Body of pancreas (tissue), 4 donors: ENCODE data around the gene MARK1. TPM values are rescaled to one million over a fixed set of nuclear protein-coding genes. Genes with fewer than 3 reads are reported as not detected.

Experiments used
- ATAC-seq: fragments of 150-250 bp; one replicate; pipeline ENCODE4 v1.9.1; 2016
- DNase-seq, 4 donors: peaks; one replicate each; pipeline ENCODE4 v3.0.0-alpha.2; 2019
- H3K27ac ChIP-seq, 4 donors: fragments of 200-600 bp; sonication (generic); 1 replicate in 3 of 4; 2 replicates in 1 of 4; pipeline versions ENCODE4 v1.5.1 to v1.6.1; 2016 to 2019; ENCODE audit warnings: mild to moderate bottlenecking in 1 of 4, mixed read lengths in 1 of 4, moderate library complexity in 1 of 4
- H3K27me3 ChIP-seq, 2 donors: fragments of 200-600 bp; sonication (generic); one replicate each; pipeline ENCODE4 v1.6.0; 2016; ENCODE audit warnings: mild to moderate bottlenecking in 1 of 2
- H3K36me3 ChIP-seq, 2 donors: fragments of 200-600 bp; sonication (generic); replicated peaks in 1 of 2; 2 replicates each; pipeline ENCODE4 v1.5.1; 2016; ENCODE audit warnings: low read depth in 2 of 2; ENCODE audit not compliant: insufficient read depth in 1 of 2
- H3K4me1 ChIP-seq: fragments of 200-600 bp; sonication (generic); one replicate; pipeline ENCODE4 v1.6.0; 2016
- H3K4me3 ChIP-seq, 2 donors: fragments of 200-600 bp; sonication (generic); 1 replicate in 1 of 2; 2 replicates in 1 of 2; pipeline ENCODE4 v1.5.1; 2016 to 2019
- H3K9me3 ChIP-seq, 3 donors: fragments of 200-600 bp; sonication (generic); 1 replicate in 2 of 3; 2 replicates in 1 of 3; pipeline ENCODE4 v1.5.1; 2016
- POLR2A ChIP-seq, 3 donors: fragments of 450-650 bp; IDR thresholded peaks; one replicate each; pipeline ENCODE4 v1.6.1; 2016; ENCODE audit warnings: antibody characterized with exemption in 3 of 3, mild to moderate bottlenecking in 2 of 3
- WGBS, 2 donors: methylation state at CpG; one replicate each; pipeline ENCODE4 v1.1.5; 2017; 5-methylcytosine and 5-hydroxymethylcytosine counted together
- intact Hi-C: fragments of 100-400 bp; cut with DNase I; formaldehyde crosslinking; loops from one replicate; pipeline ENCODE4 v1.15.1; 2023
- total RNA-seq, 2 donors: library from RNA; depleted of rRNA; stranded (reverse); fragments of >200 nt; gene quantifications; one replicate each; pipeline ENCODE4 v1.1.0, GENCODE V29; 2016
- TF ChIP-seq, protein P1 (sequence below), 7 experiments: fragments of 450-650 bp in 4 of 7; fragments of 200-600 bp in 3 of 7; sonication (generic) in 3 of 7; IDR thresholded peaks; one replicate each; pipeline ENCODE4 v1.5.1; 2016 to 2019; ENCODE audit warnings: antibody characterized with exemption in 7 of 7

MARK1 gene
- total RNA-seq, 2 donors from 2014 or later: 2.1 to 5.3 TPM

DNA sequence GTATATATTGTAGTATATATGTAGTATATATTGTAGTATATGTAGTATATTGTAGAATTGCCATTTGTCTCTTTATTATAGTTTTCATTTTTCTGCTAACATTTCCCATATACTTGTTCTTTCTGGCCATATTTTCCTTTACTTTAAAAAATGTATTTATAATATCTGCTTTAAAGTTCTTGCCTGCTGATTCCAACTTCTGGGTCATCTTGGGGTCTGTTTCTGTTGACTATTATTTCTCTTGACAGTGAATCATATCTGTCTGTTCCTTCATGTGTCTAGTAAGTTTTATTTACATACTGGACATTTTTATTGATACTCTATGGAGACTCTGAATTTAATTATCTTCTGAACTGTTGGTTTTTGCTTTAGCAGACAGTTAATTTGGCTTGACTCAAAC lies 45.9 kb downstream of the MARK1 start:
- Histone ChIP-seq H3K9me3 (no peaks in the 10 kb centered on the region), H3K36me3 (no peaks in the 10 kb centered on the region), H3K4me3 (no peak overlapping the region), H3K4me1 (no peaks in the 10 kb centered on the region), H3K27me3 (no peaks in the 10 kb centered on the region), H3K27ac (no peak overlapping the region)
- no peak for TF ChIP-seq POLR2A (IDR thresholded peaks at IDR 0.05)
- TF ChIP-seq, protein P1, sequence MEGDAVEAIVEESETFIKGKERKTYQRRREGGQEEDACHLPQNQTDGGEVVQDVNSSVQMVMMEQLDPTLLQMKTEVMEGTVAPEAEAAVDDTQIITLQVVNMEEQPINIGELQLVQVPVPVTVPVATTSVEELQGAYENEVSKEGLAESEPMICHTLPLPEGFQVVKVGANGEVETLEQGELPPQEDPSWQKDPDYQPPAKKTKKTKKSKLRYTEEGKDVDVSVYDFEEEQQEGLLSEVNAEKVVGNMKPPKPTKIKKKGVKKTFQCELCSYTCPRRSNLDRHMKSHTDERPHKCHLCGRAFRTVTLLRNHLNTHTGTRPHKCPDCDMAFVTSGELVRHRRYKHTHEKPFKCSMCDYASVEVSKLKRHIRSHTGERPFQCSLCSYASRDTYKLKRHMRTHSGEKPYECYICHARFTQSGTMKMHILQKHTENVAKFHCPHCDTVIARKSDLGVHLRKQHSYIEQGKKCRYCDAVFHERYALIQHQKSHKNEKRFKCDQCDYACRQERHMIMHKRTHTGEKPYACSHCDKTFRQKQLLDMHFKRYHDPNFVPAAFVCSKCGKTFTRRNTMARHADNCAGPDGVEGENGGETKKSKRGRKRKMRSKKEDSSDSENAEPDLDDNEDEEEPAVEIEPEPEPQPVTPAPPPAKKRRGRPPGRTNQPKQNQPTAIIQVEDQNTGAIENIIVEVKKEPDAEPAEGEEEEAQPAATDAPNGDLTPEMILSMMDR (IDR thresholded peaks at IDR 0.05): no peak
- DNase-seq: no peak
- no peak for ATAC-seq
- intact Hi-C loops: no loop called here

DNA sequence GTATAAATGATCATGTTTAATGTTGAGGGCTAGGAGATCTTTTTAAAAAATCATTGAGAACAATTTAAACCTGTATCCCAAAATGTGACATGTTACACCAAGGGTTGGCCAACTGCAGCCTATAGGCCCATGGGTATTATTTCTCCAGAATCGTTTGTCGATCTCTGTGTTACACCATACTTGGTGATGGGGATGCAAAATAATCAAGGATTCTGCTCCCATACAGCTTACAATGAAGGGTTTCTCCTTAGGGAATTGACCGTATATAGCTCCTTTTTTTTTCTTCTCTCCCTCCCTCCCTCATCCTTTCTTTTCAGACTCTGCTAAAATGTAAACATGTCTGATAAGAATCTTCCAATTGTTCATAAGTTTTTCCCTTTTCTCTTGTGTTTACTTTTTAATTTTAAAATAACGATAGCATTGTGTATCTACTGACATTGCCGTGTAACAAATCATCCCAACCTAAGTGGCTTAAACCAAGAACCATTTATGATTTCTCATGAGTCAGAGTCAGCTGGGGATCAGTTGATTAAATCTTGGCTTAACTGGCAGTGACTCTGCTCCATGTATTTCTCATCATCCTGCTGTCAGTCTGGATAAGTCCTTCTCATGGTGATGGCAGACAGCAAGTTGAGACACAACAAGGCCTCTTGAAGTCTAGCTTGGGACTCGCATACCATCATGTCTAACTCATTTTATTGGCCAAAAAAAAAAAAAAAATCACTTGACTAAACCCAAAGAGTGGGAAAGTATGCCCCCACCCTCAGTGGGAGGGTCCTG lies 48.0 kb downstream of the MARK1 start:
- ATAC-seq: no peak
- Histone ChIP-seq H3K36me3 (no peaks in the 10 kb centered on the region), H3K27me3 (no peaks in the 10 kb centered on the region), H3K4me3 (no peak overlapping the region), H3K9me3 (no peaks in the 10 kb centered on the region), H3K27ac (no peak overlapping the region), H3K4me1 (no peaks in the 10 kb centered on the region)
- TF ChIP-seq POLR2A (IDR thresholded peaks at IDR 0.05): no peak
- TF ChIP-seq, protein P1 (IDR thresholded peaks at IDR 0.05): no peak
- intact Hi-C loops: no loop called here
- WGBS, 2 donors: 82 to 86% methylated on average over 6 of the region's 6 CpGs
- DNase-seq: no peak

DNA sequence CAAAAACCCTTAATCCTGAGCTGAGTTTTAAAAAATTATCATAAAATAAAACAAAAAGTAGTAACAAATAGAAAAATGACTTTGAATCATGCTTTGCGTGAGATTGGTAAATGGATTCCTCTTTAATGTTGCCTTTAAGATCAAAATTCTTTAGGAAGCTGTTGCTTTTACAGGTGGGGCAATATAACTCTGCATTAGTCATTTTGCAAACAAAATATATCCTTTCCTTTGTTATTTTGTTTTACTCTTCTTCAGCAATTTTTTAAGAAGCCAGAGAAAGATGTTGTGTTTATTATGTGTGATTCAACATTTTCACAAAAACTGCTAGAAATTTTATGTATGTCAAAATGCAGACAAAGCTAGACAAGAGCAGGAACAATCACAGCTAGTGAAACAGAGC lies 50.0 kb downstream of the MARK1 start:
- WGBS, 2 donors: 89 to 94% methylated on average over 1 of the region's 1 CpG
- intact Hi-C loops: no loop called here
- H3K4me3 ChIP-seq: no peak overlapping the region
- no peaks in the 10 kb centered on the region for H3K9me3 ChIP-seq
- DNase-seq (no peak), ATAC-seq (no peak)
- no peak overlapping the region for H3K27ac ChIP-seq
- no peaks in the 10 kb centered on the region for H3K27me3 ChIP-seq
- no peaks in the 10 kb centered on the region for H3K4me1 ChIP-seq
- no peak for TF ChIP-seq POLR2A (IDR thresholded peaks at IDR 0.05)
- TF ChIP-seq, protein P1 (IDR thresholded peaks at IDR 0.05): no peak
- no peaks in the 10 kb centered on the region for H3K36me3 ChIP-seq

DNA sequence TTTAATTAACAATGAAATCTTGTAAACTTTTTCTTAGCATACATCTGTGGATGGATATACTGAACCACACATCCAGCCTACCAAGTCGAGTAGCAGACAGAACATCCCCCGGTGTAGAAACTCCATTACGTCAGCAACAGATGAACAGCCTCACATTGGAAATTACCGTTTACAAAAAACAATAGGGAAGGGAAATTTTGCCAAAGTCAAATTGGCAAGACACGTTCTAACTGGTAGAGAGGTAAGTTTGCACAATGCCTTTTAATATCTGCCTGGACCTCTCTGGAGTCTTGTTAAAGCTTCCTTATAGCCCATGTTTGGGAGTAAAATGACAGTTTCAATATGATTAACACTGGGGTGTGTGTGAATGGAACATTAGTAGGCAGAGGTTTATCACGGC lies 51.4 kb downstream of the MARK1 start:
- WGBS, 2 donors: 64 to 80% methylated on average over 6 of the region's 6 CpGs
- DNase-seq (no peak), ATAC-seq (no peak)
- H3K4me3 ChIP-seq: no peak overlapping the region
- no peak overlapping the region for H3K27ac ChIP-seq
- no peaks in the 10 kb centered on the region for H3K4me1 ChIP-seq
- intact Hi-C loops: no loop called here
- no peaks in the 10 kb centered on the region for H3K36me3 ChIP-seq
- H3K27me3 ChIP-seq: no peaks in the 10 kb centered on the region
- TF ChIP-seq, protein P1 (IDR thresholded peaks at IDR 0.05): no peak
- no peak for TF ChIP-seq POLR2A (IDR thresholded peaks at IDR 0.05)
- H3K9me3 ChIP-seq: no peaks in the 10 kb centered on the region

DNA sequence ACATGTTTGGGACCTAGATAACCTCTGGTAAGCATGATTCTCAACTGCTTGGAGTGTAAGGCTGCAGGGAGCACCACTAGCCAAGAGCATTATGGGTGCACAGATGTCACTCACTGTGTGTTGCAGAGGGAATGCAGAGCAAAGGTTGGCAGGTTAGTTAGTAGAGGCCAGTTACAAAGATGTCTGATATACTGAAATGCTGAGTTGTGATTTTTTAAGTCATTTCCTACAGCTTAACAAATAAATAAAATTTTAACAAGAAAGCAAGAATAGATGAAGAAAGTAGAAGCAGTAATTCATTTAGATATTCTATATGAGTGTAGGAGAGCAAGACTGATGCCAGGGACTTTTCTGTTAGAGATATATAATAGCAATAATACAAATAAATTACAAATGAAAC lies 64.8 kb downstream of the MARK1 start:
- TF ChIP-seq, protein P1 (IDR thresholded peaks at IDR 0.05): no peak
- TF ChIP-seq POLR2A (IDR thresholded peaks at IDR 0.05): no peak
- Histone ChIP-seq H3K27ac (no peak overlapping the region), H3K4me1 (no peaks in the 10 kb centered on the region), H3K9me3 (no peaks in the 10 kb centered on the region), H3K4me3 (no peak overlapping the region), H3K36me3 (no peaks in the 10 kb centered on the region), H3K27me3 (no peaks in the 10 kb centered on the region)
- DNase-seq: no peak
- no peak for ATAC-seq
- intact Hi-C loops: no loop called here
